ENCODE data around the gene CLCA4.
A peak's percentile ranks its signal among the peaks of the same experiment; 100 is the strongest.

Gene CLCA4

DNA sequence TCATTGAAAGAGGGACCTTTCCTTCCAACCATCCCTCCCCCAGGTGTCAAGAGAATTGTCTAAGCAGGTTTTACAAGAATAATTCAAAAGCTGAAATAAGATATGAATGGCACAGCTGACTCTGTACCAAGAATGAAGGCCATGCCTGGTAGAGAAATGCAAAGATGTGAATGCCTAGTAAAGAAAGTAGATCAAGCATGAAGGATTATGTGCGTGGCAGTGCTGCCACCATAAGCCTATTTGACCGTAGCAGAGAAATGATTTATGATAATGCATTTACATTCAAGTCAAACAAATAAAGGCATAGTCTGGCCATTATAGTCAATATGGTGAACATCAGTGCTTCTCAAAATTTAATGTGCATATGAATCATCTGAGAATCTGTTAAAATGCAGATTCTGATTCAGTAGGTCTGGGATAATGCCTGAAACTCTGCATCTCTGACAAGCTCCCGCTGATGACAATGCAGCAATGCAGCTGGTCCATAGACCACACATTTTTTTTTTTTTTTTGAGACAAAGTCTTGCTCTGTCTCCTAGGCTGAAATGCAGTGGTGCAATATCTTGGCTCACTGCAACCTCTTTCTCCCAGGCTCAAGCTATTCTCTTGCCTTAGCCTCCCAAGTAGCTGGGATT lies 16.6 kb upstream of the CLCA4 start:
- Histone ChIP-seq H3K27me3 (ENCODE audit: insufficient read depth, low read length) (no peaks in the 10 kb centered on the region), H3K79me1 (ENCODE audit: low read length) (no peaks in the 10 kb centered on the region), H3K23ac (ENCODE audit: low read length) (no peak overlapping the region), H3K14ac (ENCODE audit: low read length) (no peak overlapping the region), H3K9ac (ENCODE audit: low read length) (no peak overlapping the region), H3K18ac (ENCODE audit: low read length) (no peak overlapping the region), H2BK120ac (ENCODE audit: insufficient read depth, low read length, poor library complexity) (no peak overlapping the region), H4K91ac (ENCODE audit: low read depth, low read length) (no peak overlapping the region), H2BK12ac (ENCODE audit: low read length) (no peak overlapping the region), H3K36me3 (ENCODE audit: control insufficient read depth in 1 of 2, insufficient read depth in 2 of 2, low read length in 2 of 2) (no peaks in the 10 kb centered on the region), H2BK5ac (ENCODE audit: low read depth, low read length, poor library complexity) (no peak overlapping the region), H3K79me2 (ENCODE audit: control insufficient read depth, insufficient read depth, low read length, poor library complexity) (no peaks in the 10 kb centered on the region), H2AK5ac (ENCODE audit: low read length) (no peak overlapping the region), H3K4ac (ENCODE audit: low read depth, low read length) (no peak overlapping the region), H4K8ac (ENCODE audit: low read depth, low read length) (no peak overlapping the region), H4K12ac (ENCODE audit: low read depth, low read length) (no peak overlapping the region), H3K27ac (ENCODE audit: low read depth, low read length) (no peak overlapping the region), H3K9me3 (ENCODE audit: insufficient read depth, low read depth, low read length) (no peaks in the 10 kb centered on the region), H2AFZ (ENCODE audit: insufficient read depth, low read length, poor library complexity) (no peak overlapping the region), H3K4me1 (ENCODE audit: control insufficient read depth in 1 of 2, insufficient read depth in 2 of 2, low read length in 2 of 2) (no peaks in the 10 kb centered on the region), H3K4me2 (ENCODE audit: low read length) (no peak overlapping the region), H3K4me3 (ENCODE audit: low read depth, low read length) (no peak overlapping the region)
- no CpG with 5 or more reads among the region's 3 CpGs for WGBS (ENCODE audit: extremely low coverage, insufficient coverage, insufficient read length)
- DNase-seq = no peak

DNA sequence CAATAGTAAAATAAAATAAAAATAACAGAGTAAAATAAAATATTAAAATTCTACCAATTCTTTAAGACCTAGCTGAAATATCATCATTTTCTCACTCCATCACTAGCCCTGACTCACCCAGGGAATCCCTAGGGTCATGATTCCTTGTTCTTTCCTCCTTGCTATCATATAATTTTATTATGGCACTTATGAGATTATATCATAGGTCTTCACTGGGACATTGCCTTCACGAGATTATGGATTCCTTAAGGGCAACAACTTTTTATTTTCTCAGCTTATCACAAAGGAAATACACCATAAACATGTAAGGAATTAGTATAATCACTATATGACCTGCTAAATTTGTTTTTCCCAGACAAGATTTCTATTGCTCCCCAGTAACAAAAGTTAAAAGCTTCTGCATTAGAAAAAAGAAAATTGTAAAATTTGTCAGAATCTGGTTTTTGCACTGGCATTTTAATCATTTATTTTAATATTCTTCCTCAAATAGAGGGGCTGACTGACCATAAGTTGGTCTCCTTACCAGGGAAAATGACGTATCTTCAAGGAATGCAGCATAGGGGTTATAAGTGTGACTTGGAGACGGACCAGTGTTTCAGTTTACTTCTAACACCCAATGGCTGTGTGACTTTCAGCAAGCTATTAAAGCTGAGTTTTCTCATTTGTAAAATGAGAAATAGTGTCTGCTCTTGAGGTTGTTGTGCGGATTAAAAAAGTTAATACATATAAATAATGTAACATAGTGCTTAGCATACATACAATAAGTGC lies 8.8 kb upstream of the CLCA4 start:
- Histone ChIP-seq H3K4me3 (ENCODE audit: low read depth, low read length) (no peak overlapping the region), H2BK12ac (ENCODE audit: low read length) (no peak overlapping the region)
- WGBS (ENCODE audit: extremely low coverage, insufficient coverage, insufficient read length) = no CpG with 5 or more reads among the region's 4 CpGs

DNA sequence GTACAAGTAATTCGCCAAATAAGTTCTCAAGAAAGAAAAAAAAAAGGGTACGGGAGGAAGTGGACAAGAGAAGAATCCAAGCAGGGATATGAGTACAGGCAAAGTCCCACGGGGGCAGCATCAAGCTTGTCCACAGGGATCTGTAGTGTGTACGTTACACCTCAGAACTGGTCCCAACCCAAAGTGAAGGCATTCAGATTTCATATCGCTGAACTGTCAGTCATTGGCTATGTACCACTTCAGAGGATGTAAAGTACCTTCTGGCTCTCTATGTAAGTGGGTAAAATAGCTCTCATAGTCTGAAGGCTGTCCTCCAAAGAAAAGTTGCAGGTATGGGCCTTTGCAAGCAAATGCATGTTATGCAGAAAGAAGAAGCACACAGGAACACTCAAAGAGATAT lies 8.1 kb upstream of the CLCA4 start:
- Histone ChIP-seq H3K23ac (ENCODE audit: low read length) (no peak overlapping the region), H3K79me2 (ENCODE audit: control insufficient read depth, insufficient read depth, low read length, poor library complexity) (no peaks in the 10 kb centered on the region), H3K14ac (ENCODE audit: low read length) (no peak overlapping the region), H3K4me3 (ENCODE audit: low read depth, low read length) (no peak overlapping the region), H4K91ac (ENCODE audit: low read depth, low read length) (no peak overlapping the region), H3K27me3 (ENCODE audit: insufficient read depth, low read length) (no peaks in the 10 kb centered on the region), H3K27ac (ENCODE audit: low read depth, low read length) (no peak overlapping the region), H3K79me1 (ENCODE audit: low read length) (no peaks in the 10 kb centered on the region), H2BK120ac (ENCODE audit: insufficient read depth, low read length, poor library complexity) (no peak overlapping the region), H2BK12ac (ENCODE audit: low read length) (no peak overlapping the region), H3K9me3 (ENCODE audit: insufficient read depth, low read depth, low read length) (no peaks in the 10 kb centered on the region), H3K4me2 (ENCODE audit: low read length) (no peak overlapping the region), H2AFZ (ENCODE audit: insufficient read depth, low read length, poor library complexity) (no peak overlapping the region), H3K4me1 (ENCODE audit: control insufficient read depth in 1 of 2, insufficient read depth in 2 of 2, low read length in 2 of 2) (peaks cover 3 to 4% of the 10 kb centered on the region in 2 experiments), H3K18ac (ENCODE audit: low read length) (no peak overlapping the region), H3K36me3 (ENCODE audit: control insufficient read depth in 1 of 2, insufficient read depth in 2 of 2, low read length in 2 of 2) (no peaks in the 10 kb centered on the region), H2AK5ac (ENCODE audit: low read length) (no peak overlapping the region), H3K4ac (ENCODE audit: low read depth, low read length) (no peak overlapping the region), H2BK5ac (ENCODE audit: low read depth, low read length, poor library complexity) (no peak overlapping the region), H4K12ac (ENCODE audit: low read depth, low read length) (no peak overlapping the region), H4K8ac (ENCODE audit: low read depth, low read length) (no peak overlapping the region), H3K9ac (ENCODE audit: low read length) (no peak overlapping the region)
- DNase-seq = no peak
- WGBS (ENCODE audit: extremely low coverage, insufficient coverage, insufficient read length) = no CpG with 5 or more reads among the region's 5 CpGs

More for the DNA sequence above, 8.8 kb upstream of the CLCA4 start:
- Histone ChIP-seq H2BK120ac (ENCODE audit: insufficient read depth, low read length, poor library complexity) (no peak overlapping the region), H3K79me2 (ENCODE audit: control insufficient read depth, insufficient read depth, low read length, poor library complexity) (no peaks in the 10 kb centered on the region), H2BK5ac (ENCODE audit: low read depth, low read length, poor library complexity) (no peak overlapping the region), H3K27ac (ENCODE audit: low read depth, low read length) (no peak overlapping the region), H3K4me1 (ENCODE audit: control insufficient read depth in 1 of 2, insufficient read depth in 2 of 2, low read length in 2 of 2) (peaks cover 3 to 4% of the 10 kb centered on the region in 2 experiments), H3K4me2 (ENCODE audit: low read length) (no peak overlapping the region), H3K27me3 (ENCODE audit: insufficient read depth, low read length) (no peaks in the 10 kb centered on the region), H3K9ac (ENCODE audit: low read length) (no peak overlapping the region), H3K79me1 (ENCODE audit: low read length) (no peaks in the 10 kb centered on the region), H3K4ac (ENCODE audit: low read depth, low read length) (no peak overlapping the region), H2AFZ (ENCODE audit: insufficient read depth, low read length, poor library complexity) (no peak overlapping the region), H2AK5ac (ENCODE audit: low read length) (no peak overlapping the region), H3K23ac (ENCODE audit: low read length) (no peak overlapping the region), H4K91ac (ENCODE audit: low read depth, low read length) (no peak overlapping the region), H3K14ac (ENCODE audit: low read length) (no peak overlapping the region), H4K8ac (ENCODE audit: low read depth, low read length) (no peak overlapping the region), H3K36me3 (ENCODE audit: control insufficient read depth in 1 of 2, insufficient read depth in 2 of 2, low read length in 2 of 2) (no peaks in the 10 kb centered on the region), H3K9me3 (ENCODE audit: insufficient read depth, low read depth, low read length) (no peaks in the 10 kb centered on the region), H3K18ac (ENCODE audit: low read length) (no peak overlapping the region), H4K12ac (ENCODE audit: low read depth, low read length) (no peak overlapping the region)
- DNase-seq = peak; percentile 7 to 69

DNA sequence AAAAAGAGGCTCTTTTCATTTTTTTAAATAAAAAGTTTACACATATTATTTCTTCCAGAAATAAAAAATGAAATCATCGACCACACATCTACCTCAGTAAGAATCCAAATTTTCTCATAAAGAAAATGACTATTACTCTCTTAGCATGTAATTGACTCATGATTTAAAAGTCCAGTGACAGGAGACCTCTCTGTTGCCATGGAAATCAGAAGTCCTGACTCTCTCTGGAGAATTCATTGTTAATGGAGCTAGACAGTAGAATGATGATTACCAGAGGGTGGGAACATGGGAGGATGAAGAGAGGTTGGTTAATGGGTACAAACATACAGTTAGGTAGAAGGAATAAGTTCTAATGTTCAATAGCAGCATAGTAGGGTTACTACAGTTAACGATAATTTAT lies 5.0 kb upstream of the CLCA4 start:
- no peak overlapping the region for H2BK5ac ChIP-seq (ENCODE audit: low read depth, low read length, poor library complexity)
- no peak overlapping the region for H3K4me2 ChIP-seq (ENCODE audit: low read length)
- H2AK5ac ChIP-seq (ENCODE audit: low read length) = no peak overlapping the region

More for the DNA sequence above, 5.0 kb upstream of the CLCA4 start:
- Histone ChIP-seq H4K12ac (ENCODE audit: low read depth, low read length) (no peak overlapping the region), H2AFZ (ENCODE audit: insufficient read depth, low read length, poor library complexity) (no peak overlapping the region), H4K8ac (ENCODE audit: low read depth, low read length) (no peak overlapping the region), H2BK12ac (ENCODE audit: low read length) (no peak overlapping the region), H3K79me2 (ENCODE audit: control insufficient read depth, insufficient read depth, low read length, poor library complexity) (no peaks in the 10 kb centered on the region), H2BK120ac (ENCODE audit: insufficient read depth, low read length, poor library complexity) (no peak overlapping the region), H3K4me3 (ENCODE audit: low read depth, low read length) (no peak overlapping the region), H3K36me3 (ENCODE audit: control insufficient read depth in 1 of 2, insufficient read depth in 2 of 2, low read length in 2 of 2) (no peaks in the 10 kb centered on the region), H4K91ac (ENCODE audit: low read depth, low read length) (no peak overlapping the region), H3K27me3 (ENCODE audit: insufficient read depth, low read length) (no peaks in the 10 kb centered on the region), H3K9ac (ENCODE audit: low read length) (no peak overlapping the region), H3K4me1 (ENCODE audit: control insufficient read depth in 1 of 2, insufficient read depth in 2 of 2, low read length in 2 of 2) (peaks cover 3 to 4% of the 10 kb centered on the region in 2 experiments), H3K27ac (ENCODE audit: low read depth, low read length) (no peak overlapping the region), H3K23ac (ENCODE audit: low read length) (no peak overlapping the region), H3K4ac (ENCODE audit: low read depth, low read length) (no peak overlapping the region), H3K14ac (ENCODE audit: low read length) (no peak overlapping the region), H3K79me1 (ENCODE audit: low read length) (no peaks in the 10 kb centered on the region), H3K18ac (ENCODE audit: low read length) (no peak overlapping the region), H3K9me3 (ENCODE audit: insufficient read depth, low read depth, low read length) (no peaks in the 10 kb centered on the region)
- no CpG with 5 or more reads among the region's 2 CpGs for WGBS (ENCODE audit: extremely low coverage, insufficient coverage, insufficient read length)
- DNase-seq = no peak

Measured in trophoblast cell (in vitro differentiated cells and primary cell).